T-helper 1 cell (primary cell): Measurements from ENCODE around the gene CA10.

Experiments used
- DNase-seq, 5 donors: peaks; one replicate each; pipeline ENCODE4 v3.0.0-alpha.2; 2012 to 2020

The CA10 gene

DNA sequence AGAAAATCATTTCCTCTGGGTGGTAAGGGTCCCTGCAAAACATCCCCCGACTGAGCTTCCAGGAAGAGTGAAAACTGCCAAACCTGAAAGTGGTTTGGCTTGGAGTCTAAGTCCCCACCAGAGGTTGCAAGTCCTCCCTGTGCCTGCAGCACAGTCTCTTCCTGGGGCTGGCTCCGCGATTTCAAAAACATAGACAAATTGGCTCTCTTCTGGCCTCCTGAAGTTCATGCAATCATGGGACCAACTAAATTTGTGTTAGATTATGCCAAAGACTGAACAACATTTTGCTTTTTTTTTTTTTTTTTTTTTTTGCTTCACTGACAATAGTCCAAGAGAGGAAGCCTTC, 447.9 kb downstream of the CA10 start:
- DNase-seq, result no peak

DNA sequence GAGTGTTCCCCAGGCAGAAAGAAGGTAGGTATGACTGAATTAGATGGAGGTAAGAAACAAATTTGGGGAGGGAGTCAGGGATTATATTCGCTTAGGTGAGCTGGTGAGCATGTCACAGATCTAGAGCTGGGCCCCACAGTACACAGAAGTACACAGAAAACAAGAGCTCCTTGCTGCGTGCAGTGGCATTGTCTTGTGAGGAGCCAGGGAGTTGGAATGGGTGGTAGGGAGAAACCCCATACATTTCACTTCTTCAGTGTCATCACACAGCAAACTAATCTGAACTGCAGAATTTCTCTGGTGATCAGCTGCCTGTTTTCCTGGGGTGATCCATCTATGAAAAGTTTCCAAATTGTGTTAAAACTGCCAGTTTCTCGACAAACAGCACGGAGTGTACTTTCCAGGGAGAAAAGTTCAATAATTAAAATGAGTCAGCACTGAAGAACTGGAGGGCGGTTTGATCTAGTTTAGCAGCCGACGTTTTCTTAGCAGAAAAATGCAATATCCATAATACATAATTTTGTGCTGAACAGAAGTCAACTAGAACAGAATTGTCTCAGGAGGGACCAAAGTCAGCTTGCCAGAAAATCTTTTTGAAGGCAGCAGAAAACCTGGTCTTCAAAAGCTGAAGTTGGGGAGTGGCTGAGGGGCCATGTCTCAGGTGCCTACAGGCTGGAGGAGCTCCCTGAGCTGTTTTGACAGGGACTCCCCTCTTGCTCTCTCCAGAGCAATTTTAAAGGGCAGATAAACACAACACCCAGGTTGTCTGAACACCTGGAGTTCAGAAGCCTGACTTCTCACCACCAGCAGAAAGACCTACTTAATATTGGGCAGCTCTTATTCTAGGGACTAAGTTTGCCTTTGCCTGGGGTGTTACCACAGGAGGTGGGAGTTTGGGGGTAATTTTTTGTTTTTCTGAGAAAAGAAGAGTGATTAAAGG, 448.6 kb downstream of the CA10 start:
- DNase-seq, result no peak

DNA sequence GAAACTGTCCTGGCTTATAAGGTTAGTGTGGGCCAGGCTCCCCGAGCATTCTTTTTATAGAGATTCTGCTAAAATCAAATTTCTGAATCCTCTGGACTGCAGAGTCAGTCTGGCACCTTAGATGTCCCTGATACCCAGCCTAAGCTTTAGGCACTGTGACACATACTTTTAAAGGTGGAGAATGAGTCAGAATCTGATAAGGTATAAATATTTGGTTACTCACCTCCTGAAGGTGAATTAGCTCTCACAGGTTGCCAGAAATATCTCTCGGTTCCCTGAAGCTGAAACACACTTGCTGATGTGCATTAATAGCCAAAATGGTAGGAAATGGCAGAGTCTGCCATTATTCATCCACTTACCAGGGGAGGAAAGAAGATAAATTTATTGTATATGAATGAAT, 451.3 kb downstream of the CA10 start:
- no peak for DNase-seq

DNA sequence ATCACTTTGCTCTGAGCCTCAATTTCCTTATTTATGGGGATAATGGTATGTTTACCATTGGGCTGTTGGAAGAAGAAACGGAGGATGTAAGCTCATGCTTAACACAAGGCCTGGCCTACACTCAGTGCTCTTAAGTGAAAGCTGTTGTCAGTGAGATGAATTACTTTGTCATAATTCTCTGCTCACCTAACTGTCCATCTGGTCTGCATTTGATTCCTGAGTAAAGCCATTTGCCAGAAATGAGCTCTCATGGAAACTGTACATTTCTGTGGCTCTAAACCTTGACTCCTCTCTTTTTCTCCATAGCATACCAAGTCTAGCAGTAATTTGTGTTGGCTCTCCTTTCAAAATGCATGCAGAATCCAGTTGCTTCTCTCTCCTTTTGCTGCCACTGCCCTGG, 452.4 kb downstream of the CA10 start:
- no peak for DNase-seq

DNA sequence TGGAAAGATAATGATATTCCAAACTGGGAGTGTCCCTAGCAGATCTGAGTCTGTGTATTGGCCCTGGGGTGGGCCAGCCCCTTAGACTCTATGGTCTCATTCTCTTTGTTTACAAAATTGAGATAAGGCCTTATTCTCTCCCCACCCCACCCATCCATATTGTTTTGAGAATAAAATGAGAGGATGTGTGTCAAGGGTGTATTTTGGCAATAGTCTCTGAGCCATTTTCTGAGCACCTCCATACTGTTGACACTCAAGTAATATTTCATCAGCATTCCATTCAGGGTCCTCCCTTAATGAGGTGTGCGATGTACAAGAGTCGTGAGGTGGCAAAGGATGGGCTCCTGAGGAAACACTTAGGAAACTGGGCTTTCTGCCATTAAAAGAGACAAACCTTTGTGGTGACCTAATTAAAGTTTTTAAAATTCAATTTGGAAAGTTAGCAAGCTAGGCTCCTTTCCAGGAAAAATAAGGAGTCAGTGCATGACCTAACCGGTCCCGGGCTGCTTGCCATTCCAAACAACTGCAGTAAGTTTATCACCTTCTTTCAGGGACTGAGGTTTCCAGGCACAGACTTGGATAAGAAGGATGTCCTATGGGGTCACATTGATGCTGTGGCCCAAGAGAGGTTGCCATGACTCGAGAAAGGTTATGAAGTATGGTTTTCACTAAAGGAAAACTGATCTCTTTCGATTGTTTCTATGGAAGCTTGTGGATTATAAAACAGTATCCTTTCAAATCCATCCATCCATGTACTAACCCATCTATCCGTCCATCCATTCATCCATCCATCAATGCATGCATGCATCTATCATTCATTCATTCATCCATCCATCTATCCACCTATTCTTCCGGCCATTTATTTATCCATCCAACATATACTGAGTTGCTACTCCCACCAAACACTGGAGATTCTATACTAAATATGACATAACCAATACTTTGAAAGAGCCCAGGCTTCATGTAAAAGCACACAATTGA, 454.9 kb downstream of the CA10 start:
- no peak for DNase-seq

DNA sequence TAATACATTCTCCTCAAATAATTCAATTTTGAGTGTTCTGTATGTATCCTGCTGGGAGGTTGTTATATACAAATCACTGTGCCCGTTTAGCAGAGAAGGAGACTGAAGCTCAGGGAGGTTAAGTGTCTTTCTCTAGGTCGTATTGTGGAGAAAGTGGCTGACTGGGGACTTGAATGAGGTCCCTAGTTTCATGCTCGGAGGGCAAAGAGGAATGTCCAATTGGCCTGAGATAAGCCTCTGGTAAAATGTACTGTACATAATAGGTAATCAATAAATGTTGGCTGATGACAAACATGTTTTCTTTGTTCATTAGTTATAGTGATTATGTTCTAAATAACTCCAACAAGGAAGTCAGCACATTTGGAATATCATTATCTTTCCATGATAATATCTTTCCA, 455.6 kb downstream of the CA10 start:
- DNase-seq, result no peak

DNA sequence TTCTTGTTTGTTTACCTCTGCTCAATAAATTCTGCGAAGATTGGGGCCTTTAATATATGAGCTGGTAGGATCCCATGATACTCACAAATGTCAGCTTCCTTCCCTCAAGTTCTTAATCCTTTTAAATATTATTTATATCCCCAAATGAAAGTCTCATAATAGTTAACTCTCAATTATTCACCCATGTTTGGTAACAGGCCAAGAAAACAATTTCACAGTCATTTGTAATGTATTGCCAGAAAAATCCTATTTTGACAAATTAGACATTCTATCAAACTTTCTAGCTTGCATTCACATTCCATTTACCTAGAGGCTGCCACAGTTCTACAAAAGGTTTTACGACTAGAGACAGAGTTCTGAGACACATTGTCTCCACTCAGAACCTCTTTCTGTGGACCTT, 457.0 kb downstream of the CA10 start:
- no peak for DNase-seq

DNA sequence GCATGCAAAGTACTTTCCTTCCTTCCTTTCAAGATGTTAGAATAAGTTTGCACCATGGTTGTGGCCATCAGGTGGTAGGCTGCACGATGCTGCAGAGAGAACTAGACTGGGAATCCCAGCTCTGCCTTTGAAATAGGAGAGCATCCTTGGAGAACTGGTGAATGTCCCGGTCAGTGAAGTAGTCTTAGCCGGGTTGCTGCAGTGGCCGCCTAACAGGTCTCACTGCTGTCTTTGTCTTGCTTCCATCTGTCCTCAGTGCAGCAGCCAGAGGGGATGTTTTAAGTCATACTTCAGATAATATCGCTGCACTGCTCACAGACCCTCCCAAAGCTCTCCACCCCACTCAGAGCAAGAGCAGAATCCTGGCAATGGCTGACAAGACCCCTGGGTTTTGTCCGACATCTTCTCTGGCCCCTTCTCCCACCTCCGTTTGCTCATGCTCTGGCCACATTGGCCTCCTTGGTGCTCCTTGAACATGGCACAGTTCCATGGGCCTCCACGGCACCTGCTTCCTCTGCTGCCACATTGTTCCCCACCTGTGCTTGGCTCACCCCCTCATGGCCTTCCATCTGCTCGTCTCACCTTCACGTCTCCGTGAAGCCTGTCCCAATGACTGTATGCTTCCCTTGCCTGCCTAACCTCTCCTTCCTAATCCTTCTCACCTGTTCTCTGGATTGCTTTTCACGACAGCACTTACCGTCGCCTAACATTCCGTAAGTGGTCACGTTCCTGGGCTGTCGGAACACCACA, 458.3 kb downstream of the CA10 start:
- DNase-seq, result no peak

DNA sequence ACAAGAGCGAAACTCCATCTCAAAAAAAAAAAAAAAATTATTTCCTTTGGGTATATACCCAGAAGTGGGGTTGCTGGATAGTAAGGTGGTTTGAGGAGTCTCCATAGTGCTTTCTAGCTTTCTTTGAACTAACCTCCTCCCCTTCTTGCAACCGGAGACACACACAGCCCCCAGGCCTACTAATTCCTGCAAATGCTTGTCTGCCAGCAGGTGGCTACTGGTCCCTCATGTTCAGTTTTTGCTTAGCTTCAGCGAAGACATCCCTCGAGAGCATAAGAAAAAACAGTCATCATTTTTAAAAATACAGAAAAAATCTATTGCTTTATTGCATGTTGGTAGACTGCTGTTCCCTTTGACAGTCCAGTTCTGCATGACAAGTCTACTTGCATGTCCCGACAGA, 459.2 kb downstream of the CA10 start:
- no peak for DNase-seq

DNA sequence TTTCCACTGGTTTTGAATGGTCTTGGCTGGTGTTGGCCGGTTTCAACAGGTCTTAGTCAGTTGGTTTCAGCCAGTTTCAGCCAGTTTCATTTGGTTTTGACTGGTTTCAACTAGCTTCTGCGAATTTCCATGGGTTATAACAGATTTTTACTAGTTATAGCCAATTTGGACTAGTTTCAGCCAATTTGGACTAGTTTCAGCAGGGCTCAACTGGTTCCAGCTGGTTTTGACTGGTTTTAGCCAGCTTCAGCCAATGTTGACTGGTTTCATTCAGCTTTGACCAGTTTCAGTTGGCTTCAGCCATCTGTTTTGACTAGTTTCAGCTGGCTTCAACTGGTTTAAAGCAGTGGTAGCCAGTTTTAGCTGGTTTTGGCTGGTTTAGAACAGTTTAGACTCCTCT, 465.6 kb downstream of the CA10 start:
- no peak for DNase-seq

DNA sequence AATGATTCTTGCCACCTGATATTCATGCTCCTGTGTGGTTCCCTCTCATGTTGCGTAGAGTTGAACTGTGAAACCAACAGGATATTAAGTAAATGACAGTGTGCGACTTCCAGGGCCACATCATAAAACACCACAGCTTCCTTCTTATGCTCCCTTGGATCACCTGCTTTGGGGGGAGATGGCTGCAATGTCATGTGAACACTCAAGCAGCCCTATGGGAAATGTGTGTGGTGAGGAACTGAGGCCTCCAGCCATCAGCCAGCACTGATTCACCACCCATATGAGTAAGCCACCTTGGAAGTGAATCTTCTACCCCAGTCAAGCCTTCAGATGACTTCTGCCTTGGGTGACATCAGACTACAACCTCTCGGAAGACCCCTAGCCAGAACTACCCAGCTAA, 470.6 kb downstream of the CA10 start:
- DNase-seq, result no peak

DNA sequence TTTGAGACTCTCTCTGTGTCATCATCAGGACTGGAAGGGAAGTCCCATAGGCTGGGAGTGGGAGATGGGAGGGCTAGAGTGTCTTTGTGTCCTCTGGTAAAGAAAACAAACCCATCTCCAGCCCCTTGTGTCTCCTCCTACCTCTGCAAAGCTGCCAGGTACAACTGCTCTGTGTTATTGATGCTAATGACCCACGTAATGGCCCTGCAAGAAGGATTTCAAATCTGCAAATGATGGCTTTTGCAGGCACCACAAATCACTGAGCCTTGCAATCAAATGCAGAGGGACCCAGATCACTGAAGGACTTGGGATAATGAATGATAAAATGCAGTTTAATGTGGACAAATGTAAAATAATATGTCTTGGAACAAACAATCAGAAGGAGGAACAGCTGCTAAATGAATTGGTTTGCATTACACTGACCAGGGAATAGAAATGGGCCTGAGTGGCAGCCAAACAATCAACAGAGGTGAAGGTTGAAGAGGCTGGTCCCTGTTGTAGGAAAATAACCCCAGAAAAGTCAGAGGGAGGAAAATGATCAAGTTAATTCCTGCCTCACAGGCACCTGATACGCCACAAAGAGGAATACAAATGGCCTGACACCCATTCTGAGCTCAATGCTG, 473.1 kb downstream of the CA10 start:
- no peak for DNase-seq

DNA sequence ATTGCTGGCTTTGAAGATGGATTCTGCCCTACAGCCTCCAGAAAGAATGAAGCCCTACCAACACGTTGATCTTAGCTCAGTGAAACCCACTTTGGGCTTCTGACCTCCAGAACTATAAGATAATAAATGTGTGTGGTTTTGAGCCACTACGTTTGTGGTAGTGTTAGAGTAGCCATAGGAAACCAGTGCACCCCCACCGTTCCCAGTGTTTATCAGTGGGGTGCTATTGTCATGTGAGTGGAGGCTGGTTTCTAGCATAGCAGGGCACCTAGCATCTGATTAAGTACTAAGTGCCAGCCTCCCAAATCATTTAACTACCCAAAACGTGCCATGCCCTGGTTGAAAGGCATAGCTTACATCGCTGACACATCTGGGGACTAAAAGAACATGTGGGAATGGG, 474.3 kb downstream of the CA10 start:
- DNase-seq, result no peak

DNA sequence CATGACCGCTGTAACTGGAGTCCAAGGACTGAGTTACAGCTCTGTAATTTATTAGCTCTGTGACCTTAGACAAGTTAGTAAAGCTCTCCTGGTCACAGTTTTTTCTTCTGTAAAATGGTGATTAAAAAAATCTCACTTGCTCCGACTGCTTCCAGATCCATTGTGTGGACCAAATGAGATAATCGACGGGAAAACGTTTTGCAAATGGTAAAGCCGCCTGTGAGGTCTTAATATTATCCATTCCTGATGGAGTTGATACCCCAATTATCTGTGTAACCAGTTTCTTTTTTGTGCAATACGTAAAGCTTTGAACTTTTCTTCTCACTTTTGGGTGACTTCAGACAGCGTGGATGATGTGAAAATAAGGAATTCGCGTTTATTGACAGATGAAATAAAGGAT, 475.2 kb downstream of the CA10 start:
- no peak for DNase-seq

DNA sequence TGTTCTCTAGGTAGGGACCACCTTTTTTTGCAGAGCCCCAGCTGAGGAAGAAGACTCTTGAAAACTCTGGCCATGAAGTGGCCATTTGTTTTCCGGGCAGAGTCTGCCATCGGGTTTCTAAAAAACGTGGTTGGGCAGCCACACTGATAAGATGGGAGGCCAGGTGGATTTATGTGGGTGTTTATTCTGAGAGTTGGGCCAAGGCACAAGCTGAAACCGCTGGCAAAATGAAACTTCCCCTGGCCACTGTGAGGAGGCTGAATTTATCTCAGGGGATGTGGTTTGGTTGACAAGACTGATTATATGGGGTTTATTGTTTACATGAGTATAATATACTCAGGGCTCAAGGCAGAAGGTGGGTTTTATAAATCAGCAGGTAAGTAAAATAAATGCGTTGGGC, 476.4 kb downstream of the CA10 start:
- DNase-seq, result no peak

DNA sequence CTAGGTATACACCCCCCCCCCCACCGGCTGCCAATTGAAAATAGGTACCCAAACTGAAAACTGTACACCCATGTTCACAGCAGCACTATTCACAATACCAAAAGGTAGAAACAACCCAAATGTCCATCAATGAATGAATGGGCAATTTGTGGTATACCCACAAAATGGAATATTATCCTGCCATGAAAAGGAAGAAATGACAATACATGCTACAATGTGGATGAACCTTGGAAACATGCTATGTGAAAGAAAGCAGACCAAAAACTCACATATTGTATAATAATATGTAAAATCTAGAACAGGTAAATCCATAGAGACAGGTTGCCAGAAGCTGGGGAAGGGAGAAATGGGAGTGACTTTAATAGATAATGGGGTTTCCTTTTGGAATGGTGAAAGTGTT, 480.6 kb downstream of the CA10 start:
- no peak for DNase-seq

DNA sequence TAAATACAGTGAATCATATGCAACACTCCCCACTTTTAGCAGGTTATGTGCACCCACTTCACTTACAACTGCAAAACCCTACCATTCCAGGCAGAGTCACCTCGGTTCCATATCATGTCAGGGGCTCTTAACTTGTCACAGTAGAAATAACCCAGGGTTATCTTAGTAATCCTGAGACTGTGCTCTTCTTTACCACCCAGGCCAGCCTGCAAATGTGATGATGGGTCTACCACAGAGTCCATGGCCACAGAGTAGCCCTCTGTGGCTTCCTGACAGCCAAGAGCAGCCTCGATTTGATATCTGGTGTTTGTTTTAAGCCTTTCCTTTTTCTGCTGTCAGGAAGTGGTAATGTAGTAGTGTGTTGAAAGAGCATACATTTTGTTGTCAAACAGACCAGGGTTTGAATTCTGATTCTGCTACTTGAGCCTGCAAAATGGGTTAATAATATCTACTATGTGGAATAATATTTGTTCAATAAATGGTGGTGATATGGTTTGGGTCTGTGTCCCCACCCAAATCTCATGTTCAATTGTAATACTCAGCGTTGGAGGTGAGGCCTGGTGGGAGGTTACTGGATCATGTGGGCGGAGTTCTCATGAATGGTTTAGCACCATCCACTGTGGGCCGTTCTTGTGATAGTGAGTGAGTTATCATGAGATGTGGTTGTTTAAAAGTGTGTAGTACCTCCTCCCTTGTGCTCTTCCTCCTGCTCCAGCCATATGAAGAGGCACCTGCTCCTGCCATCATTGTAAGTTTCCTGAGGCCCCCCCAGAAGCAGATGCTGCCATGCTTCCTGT, 481.6 kb downstream of the CA10 start:
- no peak for DNase-seq

DNA sequence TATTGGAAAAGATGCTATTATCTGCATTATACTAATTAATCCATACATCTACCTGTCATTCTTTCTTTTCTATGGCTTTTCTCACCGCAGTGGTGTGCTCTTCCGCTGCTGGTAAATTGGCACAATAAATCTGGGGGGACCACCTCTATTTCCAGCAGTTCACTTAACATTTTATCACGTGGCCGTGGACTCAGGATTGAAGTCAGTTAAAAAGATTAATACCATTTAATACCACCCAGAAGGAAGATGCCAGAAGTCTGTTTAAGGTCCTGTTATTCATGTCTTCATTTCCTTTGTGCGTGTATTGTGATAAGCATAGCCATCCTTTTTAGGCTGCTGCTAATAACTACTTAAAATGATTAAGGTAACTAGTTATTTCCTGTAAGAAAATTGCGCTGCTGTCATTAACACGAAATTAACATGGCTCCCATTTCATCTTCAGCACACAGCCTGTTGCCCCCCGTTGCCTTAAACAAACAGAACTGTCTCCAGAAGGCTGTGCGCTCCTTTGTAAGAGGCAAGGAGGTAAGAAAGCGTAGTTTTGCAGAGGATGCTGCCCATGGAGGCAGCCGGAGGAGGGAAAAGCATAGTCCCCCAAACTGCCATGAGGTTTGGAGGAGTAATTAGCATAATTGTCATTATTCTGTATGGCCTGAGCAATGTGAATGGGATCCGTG, 483.8 kb downstream of the CA10 start:
- no peak for DNase-seq

DNA sequence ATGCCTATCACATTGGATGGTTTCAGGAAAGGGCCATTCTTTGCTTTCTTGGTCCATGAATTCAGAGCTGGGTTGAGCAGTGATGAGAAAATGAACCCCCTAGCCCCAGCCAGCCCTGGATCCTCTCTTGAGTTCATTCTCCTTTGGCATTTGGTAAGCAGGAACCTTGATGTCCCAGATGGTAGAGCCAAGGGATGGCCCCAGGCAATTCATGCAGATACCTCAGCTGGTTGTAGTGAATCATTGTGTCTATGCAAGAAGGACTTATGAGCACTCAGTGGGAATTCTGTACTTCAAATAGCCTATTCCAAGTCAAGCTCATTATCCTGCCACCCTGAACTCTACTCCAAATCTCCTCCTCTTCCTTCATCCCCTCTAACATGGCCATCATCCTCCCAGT, 485.4 kb downstream of the CA10 start:
- DNase-seq, result no peak

DNA sequence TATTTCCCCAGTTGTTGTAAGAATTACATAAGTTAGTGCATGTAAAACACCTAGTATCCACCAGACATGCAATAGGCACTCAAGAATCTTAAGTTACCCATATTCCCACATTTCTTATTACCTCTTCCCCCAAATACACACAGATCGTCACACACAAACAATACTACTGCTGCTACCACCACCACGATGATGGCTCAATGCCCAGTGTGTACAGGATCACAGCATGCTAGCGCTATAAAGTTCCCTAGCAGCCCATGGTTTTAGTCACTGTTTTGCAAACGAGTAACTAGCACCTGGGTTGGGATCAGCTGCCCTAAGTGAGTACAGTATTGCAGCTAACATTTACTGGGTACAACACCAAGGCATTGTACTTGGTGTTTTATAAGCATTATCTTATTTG, 486.4 kb downstream of the CA10 start:
- DNase-seq, result no peak

DNA sequence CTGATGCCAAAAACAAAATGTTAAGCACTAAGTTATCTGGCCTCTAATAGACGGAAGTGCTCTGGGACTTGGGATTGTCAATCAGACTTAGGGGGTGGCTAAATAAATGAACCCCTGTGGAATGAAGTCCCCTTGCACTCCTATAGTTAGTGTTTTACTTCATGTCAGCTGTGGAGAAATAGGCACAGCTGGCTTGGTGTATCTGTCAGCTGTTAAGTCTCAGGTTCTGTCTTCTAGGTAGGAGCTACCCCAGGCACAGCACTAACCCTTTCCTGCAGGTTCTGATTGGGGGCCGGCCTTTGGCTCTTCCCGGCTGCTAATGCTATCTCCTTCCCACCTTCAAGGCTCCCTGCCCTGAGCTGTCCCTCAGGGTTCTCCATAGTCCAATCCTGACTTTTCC, 487.6 kb downstream of the CA10 start:
- DNase-seq, result no peak

DNA sequence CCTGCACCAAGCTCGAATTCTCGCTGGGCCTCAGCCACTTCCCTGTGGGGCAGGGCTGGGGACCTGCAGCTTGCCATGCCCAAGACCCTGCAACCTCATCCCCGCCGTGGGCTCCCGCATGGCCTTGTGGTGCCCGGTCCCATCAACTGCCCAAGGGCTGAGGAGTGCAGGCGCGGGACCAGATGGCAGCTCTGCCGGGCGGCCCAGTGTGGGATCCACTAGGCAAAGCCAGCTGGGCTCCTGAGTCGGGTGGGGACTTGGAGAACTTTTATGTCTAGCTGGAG, 489.6 kb downstream of the CA10 start:
- DNase-seq, result no peak
